Natural killer cell (primary cell): ENCODE data around the gene OR2W1. TPM values are rescaled to one million over a fixed set of nuclear protein-coding genes. Genes with fewer than 3 reads are reported as not detected.

ENCODE experiments used
- ATAC-seq, 3 donors: fragments of 150-1000 bp in 2 of 3; fragments of 200-7000 bp in 1 of 3; cut with Tn5 transposase; 1 replicate in 1 of 3; 2 replicates in 2 of 3; pipeline ENCODE4 v1.10.0; 2021; ENCODE audit warnings: mild to moderate bottlenecking in 2 of 3, moderate library complexity in 2 of 3
- DNase-seq, 2 donors: peaks; one replicate each; pipeline versions ENCODE4 v3.0.0 to v3.0.0-alpha.2; 2013 to 2021; ENCODE audit warnings: mixed read lengths in 1 of 2
- H3K27ac ChIP-seq: one replicate; pipeline ENCODE4 v1.5.1; 2013; ENCODE audit warnings: mild to moderate bottlenecking, low read length
- H3K27me3 ChIP-seq: one replicate; pipeline ENCODE4 v1.6.1; 2013; ENCODE audit warnings: low read length; ENCODE audit not compliant: control insufficient read depth, insufficient read depth
- H3K36me3 ChIP-seq: one replicate; pipeline ENCODE4 v1.6.1; 2013; ENCODE audit warnings: low read length; ENCODE audit not compliant: control insufficient read depth, insufficient read depth
- H3K4me1 ChIP-seq: one replicate; pipeline ENCODE4 v1.6.1; 2013; ENCODE audit warnings: low read length; ENCODE audit not compliant: control insufficient read depth, insufficient read depth
- H3K4me3 ChIP-seq: one replicate; pipeline ENCODE4 v1.5.1; 2013; ENCODE audit warnings: low read length
- H3K9me3 ChIP-seq: one replicate; pipeline ENCODE4 v1.6.1; 2013; ENCODE audit warnings: low read length; ENCODE audit not compliant: control insufficient read depth, insufficient read depth
- H3K27ac Mint-ChIP-seq, 2 donors: one replicate each; pipeline ENCODE4 v1.8.0; 2022; ENCODE audit warnings: mild to moderate bottlenecking in 2 of 2, mixed read lengths in 2 of 2, moderate library complexity in 1 of 2
- H3K27me3 Mint-ChIP-seq, 2 donors: one replicate each; pipeline ENCODE4 v1.8.0; 2022; ENCODE audit warnings: low read depth in 2 of 2, mixed read lengths in 2 of 2
- H3K36me3 Mint-ChIP-seq: one replicate; pipeline ENCODE4 v1.8.0; 2022; ENCODE audit warnings: mixed read lengths
- H3K4me1 Mint-ChIP-seq, 2 donors: one replicate each; pipeline ENCODE4 v1.8.0; 2022; ENCODE audit warnings: mixed read lengths in 2 of 2
- H3K4me3 Mint-ChIP-seq: one replicate; pipeline ENCODE4 v1.8.0; 2022; ENCODE audit warnings: mild to moderate bottlenecking, moderate library complexity, mixed read lengths
- H3K9me3 Mint-ChIP-seq, 2 donors: one replicate each; pipeline ENCODE4 v1.8.0; 2022; ENCODE audit warnings: mixed read lengths in 2 of 2
- CTCF ChIP-seq: fragments of 200-600 bp; IDR thresholded peaks from one replicate; pipeline ENCODE4 v1.8.0; 2022; ENCODE audit warnings: antibody characterized with exemption
- WGBS: methylation state at CpG from one replicate; pipeline ENCODE4 v1.1.7; 2013; ENCODE audit warnings: missing lambda C conversion rate; ENCODE audit not compliant: insufficient coverage; 5-methylcytosine and 5-hydroxymethylcytosine counted together
- intact Hi-C: fragments of 100-400 bp; cut with micrococcal nuclease; formaldehyde crosslinking; loops from one replicate; pipeline ENCODE4 v1.14.2; 2022
- total RNA-seq, 4 donors: library from RNA; stranded (reverse); fragments of 120-200 nt in 1 of 4; gene quantifications; one replicate each; pipeline versions ENCODE4 v1.2.3 to v1.2.4, GENCODE V29; 2013 to 2022

The OR2W1 gene
- total RNA-seq: not detected
- not detected for total RNA-seq (2013)

GRCh38 chr6:29045075-29045474 is at the start of gene OR2W1:
OR2W1 (minus strand) TSS chr6:29045175; CDS start chr6:29045175, 0 bp downstream.
- Mint-ChIP-seq H3K36me3 (no peaks in the 10 kb centered on the region), H3K4me3 (no peak within 1 kb of the TSS), H3K9me3 (no peaks in the 10 kb centered on the region), H3K27ac (no peak within 1 kb of the TSS), H3K27me3 (peaks cover 24 to 66% of the 10 kb centered on the region in 2 donors), H3K4me1 (no peaks in the 10 kb centered on the region)
- H3K36me3 ChIP-seq: no peaks in the 10 kb centered on the region
- ATAC-seq (no peak), DNase-seq (no peak)
- H3K4me3 ChIP-seq: no peak within 1 kb of the TSS
- H3K27ac ChIP-seq: no peak within 1 kb of the TSS
- H3K4me1 ChIP-seq: no peaks in the 10 kb centered on the region
- intact Hi-C loops: no loop called here
- no peak for TF ChIP-seq CTCF
- no peaks in the 10 kb centered on the region for H3K9me3 ChIP-seq
- peaks cover 18% of the 10 kb centered on the region for H3K27me3 ChIP-seq
- WGBS: 71% methylated on average over 1 of the region's 1 CpG

- Histone ChIP-seq H3K4me1 (no peaks in the 10 kb centered on the region), H3K36me3 (no peaks in the 10 kb centered on the region), H3K9me3 (no peaks in the 10 kb centered on the region), H3K4me3 (no peak overlapping the region), H3K27ac (no peak overlapping the region), H3K27me3 (no peaks in the 10 kb centered on the region)
- no peak overlapping the region for H3K4me3 Mint-ChIP-seq
- no peaks in the 10 kb centered on the region for H3K4me1 Mint-ChIP-seq
- no peaks in the 10 kb centered on the region for H3K9me3 Mint-ChIP-seq
- H3K27me3 Mint-ChIP-seq: peaks cover 15 to 31% of the 10 kb centered on the region in 2 donors
- no peak overlapping the region for H3K27ac Mint-ChIP-seq
- WGBS: 94% methylated on average over 3 of the region's 3 CpGs
- no peak for DNase-seq
- H3K36me3 Mint-ChIP-seq: no peaks in the 10 kb centered on the region
- no peak for TF ChIP-seq CTCF
- ATAC-seq: no peak
- intact Hi-C loops: no loop called here
Observed at GRCh38 chr6:29092957-29093356, 48.0 kb upstream of the OR2W1 start.

GRCh38 chr6:29087213-29087612 is 42.2 kb upstream of the OR2W1 start, which contains the start of gene OR2B3:
OR2B3 (minus strand) TSS chr6:29087313; CDS start chr6:29087248, 65 bp downstream.
- Histone ChIP-seq H3K4me3 (no peak within 1 kb of the TSS), H3K9me3 (no peaks in the 10 kb centered on the region), H3K4me1 (no peaks in the 10 kb centered on the region), H3K27ac (no peak within 1 kb of the TSS), H3K27me3 (no peaks in the 10 kb centered on the region), H3K36me3 (no peaks in the 10 kb centered on the region)
- Mint-ChIP-seq H3K4me1 (no peaks in the 10 kb centered on the region), H3K36me3 (no peaks in the 10 kb centered on the region), H3K27me3 (peaks cover 8 to 40% of the 10 kb centered on the region in 2 donors), H3K27ac (no peak within 1 kb of the TSS), H3K9me3 (no peaks in the 10 kb centered on the region), H3K4me3 (no peak within 1 kb of the TSS)
- intact Hi-C loops: no loop called here
- no peak for DNase-seq
- no CpG with 5 or more reads among the region's 1 CpG for WGBS
- no peak for TF ChIP-seq CTCF
- no peak for ATAC-seq

GRCh38 chr6:29082457-29082856 is 37.5 kb upstream of the OR2W1 start:
- Mint-ChIP-seq H3K9me3 (no peaks in the 10 kb centered on the region), H3K36me3 (no peaks in the 10 kb centered on the region), H3K4me3 (no peak overlapping the region), H3K27me3 (peaks cover 0 to 24% of the 10 kb centered on the region in 2 donors), H3K27ac (no peak overlapping the region), H3K4me1 (no peaks in the 10 kb centered on the region)
- WGBS: 91% methylated on average over 15 of the region's 15 CpGs
- ATAC-seq: no peak
- no peak for TF ChIP-seq CTCF
- Histone ChIP-seq H3K27me3 (no peaks in the 10 kb centered on the region), H3K9me3 (no peaks in the 10 kb centered on the region), H3K4me1 (no peaks in the 10 kb centered on the region), H3K36me3 (no peaks in the 10 kb centered on the region), H3K27ac (no peak overlapping the region), H3K4me3 (no peak overlapping the region)
- no peak for DNase-seq
- intact Hi-C loops: no loop called here
